Kidney epithelial cell (primary cell): Measurements from ENCODE around the gene STEAP1B. TPM values are rescaled to one million over a fixed set of nuclear protein-coding genes. Genes with fewer than 3 reads are reported as not detected.

ENCODE experiments used
- DNase-seq: peaks from one replicate; pipeline ENCODE4 v3.0.0-alpha.2; 2010; ENCODE audit warnings: low read depth
- H3K27me3 ChIP-seq: 2 replicates; pipeline ENCODE4 v1.6.0; 2011; ENCODE audit warnings: low read length; ENCODE audit not compliant: control insufficient read depth, insufficient read depth
- H3K36me3 ChIP-seq: 2 replicates; pipeline ENCODE4 v1.5.1; 2011; ENCODE audit warnings: low read length; ENCODE audit not compliant: control insufficient read depth, insufficient read depth
- H3K4me3 ChIP-seq: 2 replicates; pipeline ENCODE4 v1.5.1; 2011; ENCODE audit warnings: low read depth, mild to moderate bottlenecking, control low read depth, low read length
- total RNA-seq: library from RNA; depleted of rRNA; stranded (reverse); fragments of >200 nt; gene quantifications from 2 replicates; pipeline ENCODE4 v1.2.3, GENCODE V29; 2015
- TF ChIP-seq, protein P1 (sequence below): IDR thresholded peaks from 2 replicates; pipeline ENCODE4 v1.5.1; 2011; ENCODE audit warnings: mild to moderate bottlenecking, moderate library complexity, low read length, control low read depth, inconsistent platforms; ENCODE audit not compliant: insufficient read depth, poor library complexity, severe bottlenecking

The STEAP1B gene
- total RNA-seq, 1 donor from 2014 or later, result not detected

DNA sequence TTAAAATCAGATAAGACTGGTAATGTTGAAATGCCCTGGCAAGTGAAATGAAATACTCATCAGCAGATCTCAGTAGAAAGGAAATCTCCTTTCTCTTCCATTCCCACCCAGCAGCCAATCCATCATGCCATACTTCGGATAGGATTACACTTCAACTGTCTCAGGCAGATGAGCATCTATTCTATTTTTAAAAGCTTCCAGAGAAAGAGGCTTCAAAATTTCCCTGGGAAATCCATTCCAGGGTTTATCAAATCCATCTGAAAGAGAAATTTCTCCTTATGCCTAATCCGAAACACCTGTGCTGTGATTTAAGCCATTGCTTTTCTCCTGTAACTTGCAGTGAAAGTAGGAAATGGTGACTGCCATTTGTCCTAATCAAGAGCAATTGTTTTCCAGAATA lies 82.6 kb downstream of the STEAP1B start:
- Histone ChIP-seq H3K4me3 (no peak overlapping the region), H3K27me3 (no peaks in the 10 kb centered on the region), H3K36me3 (no peaks in the 10 kb centered on the region)
- no peak for DNase-seq
- TF ChIP-seq, protein P1, sequence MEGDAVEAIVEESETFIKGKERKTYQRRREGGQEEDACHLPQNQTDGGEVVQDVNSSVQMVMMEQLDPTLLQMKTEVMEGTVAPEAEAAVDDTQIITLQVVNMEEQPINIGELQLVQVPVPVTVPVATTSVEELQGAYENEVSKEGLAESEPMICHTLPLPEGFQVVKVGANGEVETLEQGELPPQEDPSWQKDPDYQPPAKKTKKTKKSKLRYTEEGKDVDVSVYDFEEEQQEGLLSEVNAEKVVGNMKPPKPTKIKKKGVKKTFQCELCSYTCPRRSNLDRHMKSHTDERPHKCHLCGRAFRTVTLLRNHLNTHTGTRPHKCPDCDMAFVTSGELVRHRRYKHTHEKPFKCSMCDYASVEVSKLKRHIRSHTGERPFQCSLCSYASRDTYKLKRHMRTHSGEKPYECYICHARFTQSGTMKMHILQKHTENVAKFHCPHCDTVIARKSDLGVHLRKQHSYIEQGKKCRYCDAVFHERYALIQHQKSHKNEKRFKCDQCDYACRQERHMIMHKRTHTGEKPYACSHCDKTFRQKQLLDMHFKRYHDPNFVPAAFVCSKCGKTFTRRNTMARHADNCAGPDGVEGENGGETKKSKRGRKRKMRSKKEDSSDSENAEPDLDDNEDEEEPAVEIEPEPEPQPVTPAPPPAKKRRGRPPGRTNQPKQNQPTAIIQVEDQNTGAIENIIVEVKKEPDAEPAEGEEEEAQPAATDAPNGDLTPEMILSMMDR, result no peak

DNA sequence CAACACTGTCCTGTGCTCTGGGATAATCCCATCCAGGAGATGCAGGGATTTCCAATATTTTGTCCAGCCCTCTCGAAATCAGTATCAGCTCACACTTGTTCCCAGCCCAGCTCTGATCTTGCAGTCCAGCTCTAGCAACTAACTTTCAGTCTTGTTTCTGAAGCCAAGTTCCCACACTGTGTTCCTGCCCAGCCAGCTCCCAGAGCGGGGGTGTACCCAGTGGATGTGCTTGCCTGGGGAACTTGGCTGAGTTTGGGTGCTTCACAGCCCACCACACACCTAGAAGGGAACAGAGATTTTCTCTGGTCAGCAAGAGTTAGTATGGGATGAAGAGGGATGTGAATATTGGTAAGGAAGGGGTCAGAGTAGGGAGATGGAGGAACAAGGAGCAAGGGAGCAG lies 85.6 kb downstream of the STEAP1B start:
- H3K36me3 ChIP-seq, result no peaks in the 10 kb centered on the region
- TF ChIP-seq, protein P1, result no peak
- H3K4me3 ChIP-seq, result no peak overlapping the region
- H3K27me3 ChIP-seq, result no peaks in the 10 kb centered on the region
- no peak for DNase-seq

DNA sequence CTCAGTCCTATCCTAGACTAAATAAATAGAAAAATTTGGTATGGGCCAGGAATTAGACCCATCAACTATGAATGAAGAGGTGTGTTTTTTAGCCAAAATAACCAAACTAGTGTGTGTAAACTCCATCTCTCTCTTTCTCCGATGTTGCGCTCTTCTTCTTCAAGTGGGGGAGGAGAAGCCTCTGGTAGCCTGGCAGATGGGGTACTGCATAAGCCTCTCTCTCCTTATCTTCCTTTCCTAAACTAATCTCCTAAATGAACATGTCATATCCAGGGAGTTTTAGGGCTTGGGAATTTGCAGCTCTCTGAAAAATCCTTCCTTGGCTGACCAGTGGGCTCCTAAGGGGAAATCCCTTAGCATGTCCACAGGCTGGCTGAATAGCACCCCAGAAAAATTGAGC lies 86.8 kb downstream of the STEAP1B start:
- no peak for DNase-seq
- TF ChIP-seq, protein P1, result no peak

DNA sequence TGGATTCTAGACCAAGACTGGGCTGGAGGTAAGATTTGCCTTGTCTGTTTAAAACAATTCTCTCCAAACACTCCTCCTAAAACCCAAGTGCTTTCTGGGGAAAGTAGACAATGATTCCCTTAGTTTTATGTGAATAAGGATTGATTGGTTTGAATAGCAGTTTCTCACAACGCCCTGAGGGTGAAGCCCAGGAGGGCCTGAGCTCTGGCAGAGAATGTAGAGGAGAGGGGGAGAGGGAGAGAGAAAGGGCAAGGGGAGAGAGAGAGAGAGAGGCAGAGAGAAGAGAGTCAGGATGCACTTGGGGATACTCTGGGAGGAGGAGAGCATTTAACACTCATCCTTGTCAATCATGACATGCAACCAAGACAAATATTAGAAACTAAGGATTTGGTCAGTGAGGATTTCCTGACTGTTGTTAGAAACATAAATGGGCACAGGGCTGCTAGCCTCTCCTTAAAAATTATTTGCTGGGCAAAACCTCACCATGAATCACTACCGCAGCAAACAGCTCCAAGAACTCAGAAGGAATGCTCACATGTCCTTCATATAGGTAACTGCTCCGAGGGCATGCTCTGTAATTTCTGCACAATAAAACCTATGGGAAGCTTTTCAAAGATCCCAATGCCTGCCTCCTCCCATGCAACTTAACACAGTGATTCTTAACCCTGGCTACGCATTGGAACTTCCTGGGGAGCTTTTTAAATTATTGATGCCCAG lies 87.9 kb downstream of the STEAP1B start:
- no peaks in the 10 kb centered on the region for H3K27me3 ChIP-seq
- no peak overlapping the region for H3K4me3 ChIP-seq
- TF ChIP-seq, protein P1, result no peak
- H3K36me3 ChIP-seq, result no peaks in the 10 kb centered on the region
- no peak for DNase-seq

More for the DNA sequence above, 86.8 kb downstream of the STEAP1B start:
- no peaks in the 10 kb centered on the region for H3K27me3 ChIP-seq
- no peaks in the 10 kb centered on the region for H3K36me3 ChIP-seq
- no peak overlapping the region for H3K4me3 ChIP-seq

DNA sequence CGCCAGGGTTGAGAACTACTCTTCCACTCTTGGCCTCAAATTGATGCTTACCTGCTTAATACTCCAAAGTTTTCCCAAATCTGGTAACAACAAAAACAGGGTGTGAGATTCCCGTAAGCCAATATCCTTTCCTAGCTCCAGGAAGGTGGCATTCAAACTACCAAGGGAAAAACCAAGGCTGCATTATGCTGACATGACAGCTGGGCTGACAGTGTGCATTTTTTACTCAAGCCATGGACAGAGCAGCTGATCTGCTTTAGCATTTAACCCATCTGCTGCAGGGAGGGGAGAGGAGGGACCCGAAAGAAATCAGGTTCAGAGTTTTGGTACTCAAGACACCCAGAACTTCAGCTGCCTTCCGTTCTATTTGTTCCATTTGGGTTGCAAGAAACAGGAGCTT lies 93.3 kb downstream of the STEAP1B start:
- H3K36me3 ChIP-seq, result no peaks in the 10 kb centered on the region
- no peak for DNase-seq
- TF ChIP-seq, protein P1, result no peak
- no peak overlapping the region for H3K4me3 ChIP-seq
- H3K27me3 ChIP-seq, result no peaks in the 10 kb centered on the region
